K562 (cell line): Measurements from ENCODE around the gene FBXW12. TPM values are rescaled to one million over a fixed set of nuclear protein-coding genes. Genes with fewer than 3 reads are reported as not detected.

Experiments
- ATAC-seq: fragments of 200-7000 bp; cut with Tn5 transposase; 3 replicates; pipeline ENCODE4 v1.9.1; 2020; ENCODE audit warnings: moderate library complexity
- BruUV-seq: library from RNA; stranded (reverse); fragments of 400-500 nt; replicated peaks from 2 replicates; lab custom pipeline; 2021; lab: Mats Ljungman, UMichigan
- CTCF ChIA-PET: fragments of 300-600 bp; formaldehyde crosslinking; extraction: SDS; loops from one replicate; lab custom pipeline; 2021; ENCODE audit warnings: low intra/inter-chr PET ratio; lab: Yijun Ruan, JAX
- POLR2A ChIA-PET: fragments of 300-600, 350-650 bp; sonication (Branson Sonifier 250); formaldehyde crosslinking; extraction: SDS; loops from one replicate; lab custom pipeline; 2021; ENCODE audit warnings: antibody characterized with exemption, inconsistent platforms; lab: Yijun Ruan, JAX
- DNase-seq, 4 experiments: peaks; one replicate each; pipeline versions ENCODE4 v3.0.0 to v3.0.0-alpha.2; 2011 to 2018; ENCODE audit warnings: low spot score in 3 of 4, mixed read lengths in 3 of 4; ENCODE audit errors: extremely low read depth in 1 of 4
- FAIRE-seq: peaks from 2 replicates; lab custom pipeline; 2011; peaks lifted over from hg19 to GRCh38; lab: Jason Lieb, UNC
- H2AFZ ChIP-seq: 2 replicates; pipeline ENCODE4 v1.6.0; 2011; ENCODE audit warnings: low read depth, low read length, control low read depth, inconsistent platforms
- H3K27ac ChIP-seq: fragments of 200-600 bp; 3 replicates; pipeline ENCODE4 v1.8.0; 2011; ENCODE audit warnings: low read depth, mild to moderate bottlenecking, control low read depth, inconsistent platforms, low read length, moderate library complexity, mixed read lengths; ENCODE audit errors: extremely low read depth
- H3K27me3 ChIP-seq, 2 experiments: fragments of 300-600 bp in 1 of 2; 2 replicates in 1 of 2; 3 replicates in 1 of 2; pipeline versions ENCODE4 v1.6.0 to v1.8.0; 2011; ENCODE audit warnings: inconsistent platforms in 2 of 2, low read length in 2 of 2, mild to moderate bottlenecking in 1 of 2, mixed read lengths in 1 of 2, moderate library complexity in 1 of 2; ENCODE audit not compliant: control insufficient read depth in 2 of 2, insufficient read depth in 2 of 2
- H3K36me3 ChIP-seq: fragments of 300-600 bp; 3 replicates; pipeline ENCODE4 v1.8.0; 2011; ENCODE audit warnings: mild to moderate bottlenecking, low read length, inconsistent platforms; ENCODE audit not compliant: control insufficient read depth, insufficient read depth
- H3K4me1 ChIP-seq, 2 experiments: fragments of 200-600 bp in 1 of 2; replicated peaks in 1 of 2; 2 replicates in 1 of 2; 3 replicates in 1 of 2; pipeline versions ENCODE4 v1.5.1 to v1.8.0; 2011; ENCODE audit warnings: inconsistent platforms in 2 of 2, low read length in 2 of 2, mild to moderate bottlenecking in 1 of 2, mixed read lengths in 1 of 2, moderate library complexity in 1 of 2; ENCODE audit not compliant: control insufficient read depth in 2 of 2, insufficient read depth in 2 of 2
- H3K4me2 ChIP-seq: 2 replicates; pipeline ENCODE4 v1.6.1; 2011; ENCODE audit warnings: low read length, control low read depth, inconsistent platforms, mixed read lengths; ENCODE audit not compliant: insufficient read depth
- H3K4me3 ChIP-seq: fragments of 200-600 bp; sonication (generic), shearing (Covaris generic); 2 replicates; pipeline ENCODE4 v1.5.1; 2016; ENCODE audit warnings: control low read depth, inconsistent platforms
- H3K79me2 ChIP-seq: fragments of 200-600 bp; 3 replicates; pipeline ENCODE4 v1.8.0; 2011; ENCODE audit warnings: low read length, inconsistent platforms; ENCODE audit not compliant: control insufficient read depth, insufficient read depth
- H3K9ac ChIP-seq, 2 experiments: 2 replicates each; pipeline versions ENCODE4 v1.6.0 to v1.6.1; 2011; ENCODE audit warnings: low read depth in 2 of 2, low read length in 2 of 2, control low read depth in 1 of 2, inconsistent platforms in 1 of 2, mild to moderate bottlenecking in 1 of 2, mixed read lengths in 1 of 2; ENCODE audit not compliant: insufficient read depth in 1 of 2
- H3K9me1 ChIP-seq: one replicate; pipeline ENCODE4 v1.6.0; 2011; ENCODE audit warnings: inconsistent platforms, mild to moderate bottlenecking, low read length, moderate library complexity; ENCODE audit not compliant: control insufficient read depth, insufficient read depth
- H3K9me3 ChIP-seq: replicated peaks from 2 replicates; pipeline ENCODE4 v1.5.1; 2011; ENCODE audit warnings: low read depth, low read length, inconsistent platforms; ENCODE audit not compliant: control insufficient read depth, insufficient read depth
- H4K20me1 ChIP-seq: replicated peaks from 2 replicates; pipeline ENCODE4 v1.6.1; 2011; ENCODE audit warnings: low read length, inconsistent platforms, mixed read lengths; ENCODE audit not compliant: control insufficient read depth, insufficient read depth
- ARHGAP35 ChIP-seq: fragments of 450-650 bp; IDR thresholded peaks from 2 replicates; pipeline ENCODE4 v1.6.1; 2018; ENCODE audit not compliant: partially characterized antibody
- CEBPB ChIP-seq: fragments of 450-650 bp; IDR thresholded peaks from 2 replicates; pipeline ENCODE4 v1.6.1; 2016; ENCODE audit warnings: missing genetic modification characterization, missing compliant biosample characterization
- CSDE1 ChIP-seq, 2 experiments: fragments of 450-650 bp; IDR thresholded peaks; 2 replicates each; pipeline ENCODE4 v1.6.1; 2016; ENCODE audit warnings: mild to moderate bottlenecking in 1 of 2
- ILK ChIP-seq: fragments of 450-650 bp; IDR thresholded peaks from 2 replicates; pipeline ENCODE4 v1.6.1; 2016; ENCODE audit warnings: missing genetic modification characterization, low read depth, mild to moderate bottlenecking, missing compliant biosample characterization, moderate library complexity, borderline replicate concordance
- MCM7 ChIP-seq, 2 experiments: fragments of 450-650 bp; IDR thresholded peaks; 2 replicates each; pipeline ENCODE4 v1.6.1; 2016 to 2018
- NELFE ChIP-seq: IDR thresholded peaks from 2 replicates; pipeline ENCODE4 v1.6.1; 2011; ENCODE audit warnings: mild to moderate bottlenecking; ENCODE audit not compliant: insufficient read depth, insufficient read length
- POLR3A ChIP-seq: IDR thresholded peaks from 2 replicates; pipeline ENCODE4 v1.6.1; 2011; ENCODE audit warnings: borderline replicate concordance, mild to moderate bottlenecking, moderate library complexity; ENCODE audit not compliant: insufficient read length, insufficient read depth; ENCODE audit errors: extremely low read depth
- RNF2 ChIP-seq: sonication (generic); IDR thresholded peaks from 2 replicates; pipeline ENCODE4 v1.6.1; 2016
- SRSF3 ChIP-seq: fragments of 200-400 bp; formaldehyde crosslinking; IDR thresholded peaks from 2 replicates; pipeline ENCODE4 v1.6.1; 2016; ENCODE audit warnings: mild to moderate bottlenecking, low read length, moderate library complexity; ENCODE audit not compliant: insufficient read depth
- YBX1 ChIP-seq: fragments of 450-650 bp; IDR thresholded peaks from 2 replicates; pipeline ENCODE4 v1.7.1; 2016; ENCODE audit warnings: mild to moderate bottlenecking
- ZFP1 ChIP-seq: fragments of 450-650 bp; formaldehyde crosslinking; IDR thresholded peaks from 2 replicates; pipeline ENCODE4 v1.4.0; 2020; ENCODE audit warnings: mild to moderate bottlenecking, mixed read lengths
- ZNF75A ChIP-seq: fragments of 450-650 bp; formaldehyde crosslinking; IDR thresholded peaks from 2 replicates; pipeline ENCODE4 v1.4.0; 2020; ENCODE audit warnings: mild to moderate bottlenecking
- WGBS: fragments of 100-300 bp; shearing (Covaris generic); methylation state at CpG from one replicate; pipeline ENCODE4 v1.1.6; 2016; ENCODE audit warnings: low coverage, mixed read lengths; ENCODE audit not compliant: insufficient coverage; ENCODE audit errors: missing lambda C conversion rate; 5-methylcytosine and 5-hydroxymethylcytosine counted together
- in situ Hi-C: fragments of 300-500 bp; cut with MboI; formaldehyde crosslinking; loops from 4 replicates; pipeline ENCODE4 v1.15.0; 2018; ENCODE audit warnings: inconsistent platforms, mixed read lengths
- intact Hi-C: fragments of 100-400 bp; cut with micrococcal nuclease; formaldehyde crosslinking; loops from 2 replicates; pipeline ENCODE4 v1.14.2; 2022
- polyA plus RNA-seq, 8 experiments: library from polyadenylated mRNA; depleted of rRNA in 4 of 8; stranded (reverse) in 5 of 8; unstranded in 3 of 8; fragments of >200 nt; fragmentation: Nextera tagmentation in 2 of 8; fragmentation: Illumina TruSeq in 1 of 8; extraction: Ambion mirVana in 2 of 8; extraction: Trizol in 1 of 8; gene quantifications; 2 replicates each; pipeline versions ENCODE4 v1.2.1 to v1.2.3, GENCODE V29; 2011 to 2014; ENCODE audit warnings: inconsistent platforms in 1 of 8, missing spikeins in 1 of 8
- total RNA-seq, 7 experiments: library from RNA; depleted of rRNA in 6 of 7; stranded (reverse); fragments of >200 nt in 6 of 7; fragmentation: Illumina TruSeq in 2 of 7; extraction: Trizol in 2 of 7; gene quantifications; 2 replicates each; pipeline versions ENCODE4 v1.2.1 to v1.2.3, GENCODE V29; 2011 to 2021; ENCODE audit warnings: low replicate concordance in 1 of 7
- TF ChIP-seq, protein P1 (sequence below): sonication (generic); IDR thresholded peaks from 2 replicates; pipeline ENCODE4 v1.6.1; 2016
- TF ChIP-seq, protein P2 (sequence below): fragments of 250-450 bp; sonication (Bioruptor Pico); IDR thresholded peaks from 2 replicates; pipeline ENCODE4 v1.8.0; 2021; ENCODE audit warnings: borderline replicate concordance, mild to moderate bottlenecking, moderate library complexity; ENCODE audit not compliant: poor library complexity, severe bottlenecking
- TF ChIP-seq, protein P3 (sequence below): fragments of 450-650 bp; formaldehyde crosslinking; IDR thresholded peaks from 2 replicates; pipeline ENCODE4 v1.4.0; 2020; ENCODE audit warnings: mild to moderate bottlenecking

The FBXW12 gene
- total and polyA plus RNA-seq, 9 of the 15 experiments (the other 6 are each of a cell fraction or from before 2014, with no cell fraction given) = 0.04 to 0.07 (median 0.06) TPM; not detected in 6

DNA sequence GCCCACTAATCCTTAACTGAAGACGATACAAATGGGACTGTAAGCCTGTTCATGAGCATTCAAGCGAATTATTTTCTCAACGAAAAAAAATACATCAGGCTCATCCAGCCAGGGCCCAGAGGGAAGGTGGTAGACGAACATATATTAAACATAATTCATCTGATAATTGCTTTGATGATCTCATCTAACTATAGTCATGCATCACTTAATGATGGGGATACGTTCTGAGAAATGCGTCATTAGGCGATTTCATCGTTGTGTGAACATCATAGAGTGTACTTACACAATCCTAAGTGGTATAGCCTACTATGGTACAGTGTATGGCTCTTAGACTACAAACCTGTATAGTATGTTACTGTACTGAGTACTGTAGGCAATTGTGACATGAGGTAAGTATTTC, 28.6 kb upstream of the FBXW12 start:
- H3K9me1 ChIP-seq = no peaks in the 10 kb centered on the region
- H3K27ac ChIP-seq = no peak overlapping the region
- in situ Hi-C loops (no loop called here), intact Hi-C loops (no loop called here)
- H3K27me3 ChIP-seq = peaks cover 0 to 7% of the 10 kb centered on the region in 2 experiments; a peak in 3 of 5 replicates
- DNase-seq (no peak), ATAC-seq (no peak), FAIRE-seq (no peak)
- no peak overlapping the region for H3K9ac ChIP-seq
- no peaks in the 10 kb centered on the region for H3K4me1 ChIP-seq
- no peak overlapping the region for H3K4me2 ChIP-seq
- ChIA-PET POLR2A (no interaction called here), CTCF (no interaction called here)
- no peak overlapping the region for H2AFZ ChIP-seq
- BruUV-seq = no TSS peak
- TF ChIP-seq RNF2 (no peak), YBX1 (no peak), CSDE1 (IDR thresholded peaks at IDR 0.05) (no peak), POLR3A (no peak), ZNF75A (CRISPR knock-in tag) (no peak), NELFE (no peak), CEBPB (no peak), ILK (tag) (no peak), SRSF3 (no peak), ZFP1 (CRISPR knock-in tag) (no peak), ARHGAP35 (no peak), MCM7 (IDR thresholded peaks at IDR 0.05) (no peak)
- TF ChIP-seq, protein P1, sequence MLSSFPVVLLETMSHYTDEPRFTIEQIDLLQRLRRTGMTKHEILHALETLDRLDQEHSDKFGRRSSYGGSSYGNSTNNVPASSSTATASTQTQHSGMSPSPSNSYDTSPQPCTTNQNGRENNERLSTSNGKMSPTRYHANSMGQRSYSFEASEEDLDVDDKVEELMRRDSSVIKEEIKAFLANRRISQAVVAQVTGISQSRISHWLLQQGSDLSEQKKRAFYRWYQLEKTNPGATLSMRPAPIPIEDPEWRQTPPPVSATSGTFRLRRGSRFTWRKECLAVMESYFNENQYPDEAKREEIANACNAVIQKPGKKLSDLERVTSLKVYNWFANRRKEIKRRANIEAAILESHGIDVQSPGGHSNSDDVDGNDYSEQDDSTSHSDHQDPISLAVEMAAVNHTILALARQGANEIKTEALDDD = no peak
- TF ChIP-seq, protein P2, sequence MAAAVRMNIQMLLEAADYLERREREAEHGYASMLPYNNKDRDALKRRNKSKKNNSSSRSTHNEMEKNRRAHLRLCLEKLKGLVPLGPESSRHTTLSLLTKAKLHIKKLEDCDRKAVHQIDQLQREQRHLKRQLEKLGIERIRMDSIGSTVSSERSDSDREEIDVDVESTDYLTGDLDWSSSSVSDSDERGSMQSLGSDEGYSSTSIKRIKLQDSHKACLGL (CRISPR knock-in tag) = no peak
- TF ChIP-seq, protein P3, sequence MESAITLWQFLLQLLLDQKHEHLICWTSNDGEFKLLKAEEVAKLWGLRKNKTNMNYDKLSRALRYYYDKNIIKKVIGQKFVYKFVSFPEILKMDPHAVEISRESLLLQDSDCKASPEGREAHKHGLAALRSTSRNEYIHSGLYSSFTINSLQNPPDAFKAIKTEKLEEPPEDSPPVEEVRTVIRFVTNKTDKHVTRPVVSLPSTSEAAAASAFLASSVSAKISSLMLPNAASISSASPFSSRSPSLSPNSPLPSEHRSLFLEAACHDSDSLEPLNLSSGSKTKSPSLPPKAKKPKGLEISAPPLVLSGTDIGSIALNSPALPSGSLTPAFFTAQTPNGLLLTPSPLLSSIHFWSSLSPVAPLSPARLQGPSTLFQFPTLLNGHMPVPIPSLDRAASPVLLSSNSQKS (CRISPR knock-in tag) = no peak
- no peaks in the 10 kb centered on the region for H3K36me3 ChIP-seq
- no peaks in the 10 kb centered on the region for H3K79me2 ChIP-seq
- H4K20me1 ChIP-seq = no peaks in the 10 kb centered on the region
- no peaks in the 10 kb centered on the region for H3K9me3 ChIP-seq
- WGBS = 2% methylated on average over 8 of the region's 8 CpGs
- H3K4me3 ChIP-seq = no peak overlapping the region
